Measurements from ENCODE around the gene FBXW8. TPM values are rescaled to one million over a fixed set of nuclear protein-coding genes. Genes with fewer than 3 reads are reported as not detected.

FBXW8 gene
- total RNA-seq, 2 donors from 2014 or later = 10.0 to 10.4 TPM

- H3K27me3 Mint-ChIP-seq (ENCODE audit: low read depth) = no peaks in the 10 kb centered on the region
- no peaks in the 10 kb centered on the region for H3K4me1 Mint-ChIP-seq (ENCODE audit: low read depth)
- no peaks in the 10 kb centered on the region for H3K36me3 Mint-ChIP-seq (ENCODE audit: insufficient read depth in 2 of 2)
- no peak overlapping the region for H3K4me3 Mint-ChIP-seq
- no peaks in the 10 kb centered on the region for H3K9me3 Mint-ChIP-seq
- peak overlapping the region; percentile 14 for H3K27ac Mint-ChIP-seq
- DNase-seq = no peak
- no peak for ATAC-seq (replicated peaks in 1 of 2)
Observed at GRCh38 chr12:116982791-116983411, 72.2 kb downstream of the FBXW8 start.

GRCh38 chr12:116984098-116984497 is 73.3 kb downstream of the FBXW8 start:
- no peaks in the 10 kb centered on the region for H3K27me3 Mint-ChIP-seq (ENCODE audit: low read depth)
- H3K36me3 Mint-ChIP-seq (ENCODE audit: insufficient read depth in 2 of 2) = no peaks in the 10 kb centered on the region
- ATAC-seq (replicated peaks in 1 of 2) (no peak), DNase-seq (no peak)
- no peak overlapping the region for H3K4me3 Mint-ChIP-seq
- no peaks in the 10 kb centered on the region for H3K4me1 Mint-ChIP-seq (ENCODE audit: low read depth)
- H3K27ac Mint-ChIP-seq = no peak overlapping the region
- H3K9me3 Mint-ChIP-seq = no peaks in the 10 kb centered on the region

- DNase-seq (no peak), ATAC-seq (replicated peaks in 1 of 2) (no peak)
- Mint-ChIP-seq H3K27ac (no peak overlapping the region), H3K4me1 (ENCODE audit: low read depth) (no peaks in the 10 kb centered on the region), H3K9me3 (no peaks in the 10 kb centered on the region), H3K4me3 (no peak overlapping the region), H3K36me3 (ENCODE audit: insufficient read depth in 2 of 2) (no peaks in the 10 kb centered on the region), H3K27me3 (ENCODE audit: low read depth) (no peaks in the 10 kb centered on the region)
Observed at GRCh38 chr12:116990329-116990728, 79.6 kb downstream of the FBXW8 start.

- no peak for ATAC-seq (replicated peaks in 1 of 2)
- H3K27ac Mint-ChIP-seq = no peak overlapping the region
Observed at GRCh38 chr12:116990971-116991966, 80.5 kb downstream of the FBXW8 start.

GRCh38 chr12:116996093-116996492 is 85.3 kb downstream of the FBXW8 start:
- Mint-ChIP-seq H3K36me3 (ENCODE audit: insufficient read depth in 2 of 2) (no peaks in the 10 kb centered on the region), H3K27ac (no peak overlapping the region), H3K4me3 (no peak overlapping the region), H3K9me3 (no peaks in the 10 kb centered on the region), H3K27me3 (ENCODE audit: low read depth) (no peaks in the 10 kb centered on the region), H3K4me1 (ENCODE audit: low read depth) (no peaks in the 10 kb centered on the region)
- DNase-seq = no peak
- no peak for ATAC-seq (replicated peaks in 1 of 2)

More at GRCh38 chr12:116990971-116991966, 80.5 kb downstream of the FBXW8 start:
- no peaks in the 10 kb centered on the region for H3K4me1 Mint-ChIP-seq (ENCODE audit: low read depth)
- H3K4me3 Mint-ChIP-seq = no peak overlapping the region
- DNase-seq = no peak
- H3K9me3 Mint-ChIP-seq = no peaks in the 10 kb centered on the region
- no peaks in the 10 kb centered on the region for H3K27me3 Mint-ChIP-seq (ENCODE audit: low read depth)
- H3K36me3 Mint-ChIP-seq (ENCODE audit: insufficient read depth in 2 of 2) = no peaks in the 10 kb centered on the region

- H3K9me3 Mint-ChIP-seq = no peaks in the 10 kb centered on the region
- H3K36me3 Mint-ChIP-seq (ENCODE audit: insufficient read depth in 2 of 2) = no peaks in the 10 kb centered on the region
- DNase-seq (no peak), ATAC-seq (replicated peaks in 1 of 2) (no peak)
- H3K4me1 Mint-ChIP-seq (ENCODE audit: low read depth) = no peaks in the 10 kb centered on the region
- no peak overlapping the region for H3K27ac Mint-ChIP-seq
- H3K27me3 Mint-ChIP-seq (ENCODE audit: low read depth) = no peaks in the 10 kb centered on the region
- H3K4me3 Mint-ChIP-seq = no peak overlapping the region
Observed at GRCh38 chr12:116996621-116997020, 85.9 kb downstream of the FBXW8 start.

GRCh38 chr12:116999066-116999465 is 88.3 kb downstream of the FBXW8 start:
- no peak overlapping the region for H3K4me3 Mint-ChIP-seq
- H3K27ac Mint-ChIP-seq = no peak overlapping the region
- H3K27me3 Mint-ChIP-seq (ENCODE audit: low read depth) = no peaks in the 10 kb centered on the region
- no peak for DNase-seq
- H3K9me3 Mint-ChIP-seq = no peaks in the 10 kb centered on the region
- no peak for ATAC-seq (replicated peaks in 1 of 2)
- no peaks in the 10 kb centered on the region for H3K36me3 Mint-ChIP-seq (ENCODE audit: insufficient read depth in 2 of 2)
- no peaks in the 10 kb centered on the region for H3K4me1 Mint-ChIP-seq (ENCODE audit: low read depth)

GRCh38 chr12:117000316-117000715 is 89.6 kb downstream of the FBXW8 start:
- H3K36me3 Mint-ChIP-seq (ENCODE audit: insufficient read depth in 2 of 2) = peaks cover 0 to 1% of the 10 kb centered on the region in 2 donors
- no peak for DNase-seq
- ATAC-seq (replicated peaks in 1 of 2) = no peak
- H3K27me3 Mint-ChIP-seq (ENCODE audit: low read depth) = no peaks in the 10 kb centered on the region
- H3K27ac Mint-ChIP-seq = no peak overlapping the region
- H3K9me3 Mint-ChIP-seq = no peaks in the 10 kb centered on the region
- peaks cover 1% of the 10 kb centered on the region for H3K4me1 Mint-ChIP-seq (ENCODE audit: low read depth)
- no peak overlapping the region for H3K4me3 Mint-ChIP-seq

- Mint-ChIP-seq H3K9me3 (no peaks in the 10 kb centered on the region), H3K27ac (no peak overlapping the region), H3K27me3 (ENCODE audit: low read depth) (no peaks in the 10 kb centered on the region), H3K4me3 (no peak overlapping the region), H3K36me3 (ENCODE audit: insufficient read depth in 2 of 2) (peaks cover 0 to 3% of the 10 kb centered on the region in 2 donors), H3K4me1 (ENCODE audit: low read depth) (peaks cover 10% of the 10 kb centered on the region)
- no peak for DNase-seq
- no peak for ATAC-seq (replicated peaks in 1 of 2)
Observed at GRCh38 chr12:117002051-117002817, 91.5 kb downstream of the FBXW8 start.

GRCh38 chr12:117003883-117004404 is 93.2 kb downstream of the FBXW8 start:
- Mint-ChIP-seq H3K9me3 (no peaks in the 10 kb centered on the region), H3K4me3 (no peak overlapping the region), H3K36me3 (ENCODE audit: insufficient read depth in 2 of 2) (peaks cover 0 to 3% of the 10 kb centered on the region in 2 donors), H3K4me1 (ENCODE audit: low read depth) (peaks cover 10% of the 10 kb centered on the region), H3K27ac (no peak overlapping the region), H3K27me3 (ENCODE audit: low read depth) (no peaks in the 10 kb centered on the region)
- ATAC-seq (replicated peaks in 1 of 2) (no peak), DNase-seq (no peak)

GRCh38 chr12:117005417-117006046 is 94.8 kb downstream of the FBXW8 start:
- no peak for ATAC-seq (replicated peaks in 1 of 2)
- peaks cover 10% of the 10 kb centered on the region for H3K4me1 Mint-ChIP-seq (ENCODE audit: low read depth)
- H3K4me3 Mint-ChIP-seq = no peak overlapping the region
- H3K36me3 Mint-ChIP-seq (ENCODE audit: insufficient read depth in 2 of 2) = peaks cover 0 to 3% of the 10 kb centered on the region in 2 donors
- no peaks in the 10 kb centered on the region for H3K27me3 Mint-ChIP-seq (ENCODE audit: low read depth)
- H3K9me3 Mint-ChIP-seq = no peaks in the 10 kb centered on the region
- no peak overlapping the region for H3K27ac Mint-ChIP-seq
- no peak for DNase-seq

- no peak for ATAC-seq (replicated peaks in 1 of 2)
- Mint-ChIP-seq H3K36me3 (ENCODE audit: insufficient read depth in 2 of 2) (peaks cover 0 to 3% of the 10 kb centered on the region in 2 donors), H3K4me3 (no peak overlapping the region), H3K27ac (no peak overlapping the region), H3K4me1 (ENCODE audit: low read depth) (peaks cover 10% of the 10 kb centered on the region), H3K27me3 (ENCODE audit: low read depth) (no peaks in the 10 kb centered on the region), H3K9me3 (no peaks in the 10 kb centered on the region)
- DNase-seq = no peak
Observed at GRCh38 chr12:117006333-117006732, 95.6 kb downstream of the FBXW8 start.

Measured in activated T-cell treated with anti-CD3 and anti-CD28 coated beads, Interleukin-2, amount 50 U/mL, for 72 hours (primary cell).